SH-SY5Y (cell line): ENCODE data around the gene SLC25A36.

Source experiments
- GATA2 ChIP-seq: IDR thresholded peaks from 2 replicates; pipeline ENCODE4 v1.6.1; 2011; ENCODE audit warnings: mild to moderate bottlenecking, low read depth, low read length
- GATA3 ChIP-seq: IDR thresholded peaks from 2 replicates; pipeline ENCODE4 v1.6.1; 2011; ENCODE audit warnings: low read depth, mild to moderate bottlenecking, low read length, moderate library complexity

- TF ChIP-seq GATA2, result no peak
- no peak for TF ChIP-seq GATA3
Measured at GRCh38 chr3:140994316-140994715, 52.7 kb downstream of the SLC25A36 start.
